Measurements from ENCODE around the gene TRPT1. TPM values are rescaled to one million over a fixed set of nuclear protein-coding genes. Genes with fewer than 3 reads are reported as not detected.

TRPT1 gene
- total and polyA plus RNA-seq, 2 of the 4 experiments (the other 2 are of a cell fraction) = 63.2 to 81.9 TPM

DNA sequence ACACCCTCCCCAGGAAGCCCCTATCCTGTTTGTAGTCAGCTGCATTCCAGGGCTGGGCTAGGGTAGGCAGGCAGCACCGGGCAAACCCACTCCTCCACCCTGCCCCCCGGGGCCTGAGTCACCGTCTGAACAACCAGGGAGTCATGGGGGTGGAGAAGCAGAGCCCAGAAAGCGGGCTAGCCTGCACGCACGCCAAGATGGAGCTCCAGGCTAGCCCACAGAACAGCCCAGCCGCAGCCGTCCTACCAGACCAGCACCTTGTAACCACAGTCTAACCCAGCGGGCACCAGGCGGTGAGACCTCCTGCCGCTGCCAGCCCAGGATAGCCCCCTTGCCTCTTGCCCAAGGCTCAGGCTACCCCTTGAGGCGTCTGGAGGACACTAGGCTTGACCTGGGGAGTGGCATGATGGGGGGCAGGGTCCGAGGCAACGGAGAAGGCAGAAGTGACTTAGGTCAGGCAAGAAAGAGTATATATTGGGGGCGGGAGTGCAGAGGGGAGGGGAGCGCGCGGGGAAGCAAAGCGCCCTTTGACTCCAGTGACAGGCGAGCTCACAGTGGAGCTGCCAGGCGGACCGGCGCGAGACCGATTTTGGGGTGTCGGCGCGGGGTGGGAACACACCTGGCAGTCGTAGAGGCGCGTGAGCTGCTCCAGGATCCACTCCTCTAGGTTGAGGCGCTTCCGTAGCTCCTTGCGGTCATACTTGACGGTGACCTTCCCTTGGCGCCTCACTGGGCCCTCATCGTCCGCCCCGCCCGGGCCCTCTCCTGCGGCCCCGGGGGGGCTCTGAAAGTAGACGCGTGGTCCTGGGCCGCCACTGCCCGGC, 20.0 kb upstream of the TRPT1 start (continued):
- TF ChIP-seq CTCF (conservative IDR thresholded peaks at IDR 0.05; ENCODE audit: low read depth, low read length) = no peak

DNA sequence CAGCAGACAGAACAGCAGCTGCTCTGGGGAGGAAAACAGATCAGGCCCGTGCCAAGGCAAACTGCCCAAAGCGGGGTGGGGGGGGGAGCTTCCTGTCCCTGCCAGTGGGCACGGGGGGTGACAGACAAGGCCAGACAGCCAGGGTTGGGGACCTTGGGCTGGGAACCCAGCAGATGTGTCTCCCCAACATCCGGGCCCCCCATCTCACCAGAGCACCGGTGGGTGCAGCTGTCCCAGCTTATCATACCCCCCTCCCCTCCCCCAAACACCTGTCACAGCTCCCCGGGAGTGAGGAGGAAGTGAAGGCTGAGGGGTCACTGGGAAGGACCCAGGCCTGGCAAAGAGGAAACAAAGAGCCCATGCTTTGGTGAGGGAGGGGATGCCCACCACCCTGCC, 19.4 kb upstream of the TRPT1 start:
- peak overlapping the region; percentile 98 for H2BK5ac ChIP-seq (ENCODE audit: low read depth, low read length, poor library complexity, severe bottlenecking)
- TF ChIP-seq RAD21 (IDR thresholded peaks at IDR 0.05; ENCODE audit: low read length) (no peak), MXI1 (IDR thresholded peaks at IDR 0.05; ENCODE audit: borderline replicate concordance, low read depth, low read length) (no peak), CTCF (conservative IDR thresholded peaks at IDR 0.05; ENCODE audit: low read depth, low read length) (no peak), BHLHE40 (IDR thresholded peaks at IDR 0.05; ENCODE audit: low read depth, low read length) (peak; percentile 39; the same call in 1 of the 2 replicates), POLR2A (IDR thresholded peaks at IDR 0.05; ENCODE audit: low read depth, low read length) (no peak), MAFK (IDR thresholded peaks at IDR 0.05; ENCODE audit: low read depth, low read length) (no peak), NFE2L2 (IDR thresholded peaks at IDR 0.05; ENCODE audit: low read depth, low read length) (no peak)
- DNase-seq (no peak), ATAC-seq (ENCODE audit: low read depth) (no peak)
- peak overlapping the region; percentile 98 for H3K27ac ChIP-seq (ENCODE audit: insufficient read depth, low read length)
- H3K79me1 ChIP-seq (ENCODE audit: low read depth in 1 of 2, low read length in 2 of 2) = peaks cover 10 to 31% of the 10 kb centered on the region in 2 experiments; a peak in 3 of 4 replicates
- H2AK5ac ChIP-seq (ENCODE audit: low read depth, low read length) = peak overlapping the region; percentile 100
- CTCF ChIA-PET = interaction anchor here (2.1 kb wide), 1 partner anchor 55 kb away, joined by 7 read pairs; no protein-coding TSS in a partner anchor
- H4K8ac ChIP-seq (ENCODE audit: low read depth in 2 of 2, low read length in 2 of 2) = peak overlapping the region; percentile 65 to 79; a peak in 3 of 4 replicates
- peak overlapping the region; percentile 49; the same call in 1 of the 2 replicates for H3K18ac ChIP-seq (ENCODE audit: low read depth, low read length)
- H3K9me3 ChIP-seq (ENCODE audit: control insufficient read depth, insufficient read depth, low read length) = no peaks in the 10 kb centered on the region
- POLR2A ChIA-PET (ENCODE audit: unreplicated experiment) = no interaction called here
- peak overlapping the region; percentile 52; the same call in 1 of the 3 replicates for H2BK15ac ChIP-seq (ENCODE audit: low read depth, low read length)
- no peaks in the 10 kb centered on the region for H3K27me3 ChIP-seq (ENCODE audit: control insufficient read depth, insufficient read depth, low read length)
- H3K9me1 ChIP-seq (ENCODE audit: insufficient read depth, low read length) = peaks cover 7% of the 10 kb centered on the region
- H2AK9ac ChIP-seq (replicated peaks; ENCODE audit: low read depth, low read length, poor library complexity) = peak overlapping the region; percentile 100
- H2AFZ ChIP-seq (replicated peaks; ENCODE audit: low read length, poor library complexity) = peak overlapping the region; percentile 89
- peak overlapping the region; percentile 96 for H3K4me2 ChIP-seq (ENCODE audit: low read depth, low read length)
- peak overlapping the region; percentile 99 for H3K4ac ChIP-seq (ENCODE audit: low read depth, low read length)
- peaks cover 8% of the 10 kb centered on the region for H3K4me1 ChIP-seq (ENCODE audit: control insufficient read depth, insufficient read depth, low read length)
- dilution Hi-C loops (cut with HindIII; ENCODE audit: low sequenced_read_pairs, unreplicated experiment) = no loop called here
- H4K5ac ChIP-seq (ENCODE audit: low read depth, low read length) = peak overlapping the region; percentile 38; the same call in 1 of the 2 replicates
- H3K23ac ChIP-seq (ENCODE audit: low read depth, low read length) = peak overlapping the region; percentile 95
- H4K91ac ChIP-seq (ENCODE audit: insufficient read depth, low read depth, low read length) = peak overlapping the region; percentile 98
- H2BK120ac ChIP-seq (ENCODE audit: low read depth, low read length) = peak overlapping the region; percentile 73
- H3K14ac ChIP-seq (replicated peaks; ENCODE audit: low read depth, low read length) = peak overlapping the region; percentile 81
- BruUV-seq (replicated peaks) = no TSS peak
- WGBS, 2 experiments (ENCODE audit: extremely low coverage in 2 of 2, insufficient read length in 1 of 2) = no CpG with 5 or more reads among the region's 6 CpGs
- no peak overlapping the region for H2BK20ac ChIP-seq (ENCODE audit: low read depth, low read length)
- H3K9ac ChIP-seq (ENCODE audit: low read depth, low read length) = peak overlapping the region; percentile 77
- intact Hi-C loops (cut with micrococcal nuclease) = no loop called here
- in situ Hi-C loops (cut with MboI; ENCODE audit: low sequenced_read_pairs) = no loop called here
- H4K20me1 ChIP-seq (ENCODE audit: insufficient read depth, low read length) = peaks cover 26% of the 10 kb centered on the region
- peak overlapping the region; percentile 95 for H3K4me3 ChIP-seq (ENCODE audit: insufficient read depth, low read depth, low read length)
- H3K36me3 ChIP-seq (ENCODE audit: control insufficient read depth, insufficient read depth, low read length) = peaks cover 12% of the 10 kb centered on the region
- H3K56ac ChIP-seq (ENCODE audit: extremely low read depth, insufficient read depth, low read length) = peak overlapping the region; percentile 86

Measured in IMR-90 (cell line).